C4-2B (cell line): ENCODE results near the gene DNAH17.

ENCODE experiments used
- H3K27ac ChIP-seq: fragments of 450-650 bp; 2 replicates; pipeline ENCODE4 v1.5.1; 2017
- CTCF ChIP-seq: fragments of 450-650 bp; conservative IDR thresholded peaks from 2 replicates; pipeline ENCODE4 v1.5.1; 2017; ENCODE audit warnings: mild to moderate bottlenecking
- ZFX ChIP-seq: fragments of 450-650 bp; IDR thresholded peaks from 2 replicates; pipeline ENCODE4 v1.6.1; 2017

Gene DNAH17

DNA sequence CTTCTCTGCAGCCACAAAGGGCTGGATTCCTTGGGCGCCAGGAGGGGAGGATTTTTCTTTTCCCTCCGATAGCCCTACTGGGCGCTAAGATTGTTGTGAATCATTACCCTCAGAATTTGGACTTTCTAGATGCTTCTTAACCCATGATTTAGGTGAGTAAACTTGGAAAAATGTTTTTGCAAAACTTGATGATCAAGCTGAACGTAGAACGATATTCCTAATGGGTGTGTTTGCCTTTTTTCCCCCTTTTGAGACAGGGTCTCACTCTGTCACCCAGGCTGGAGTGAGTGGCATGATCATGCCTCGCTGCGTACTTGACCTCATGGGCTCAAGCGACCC, 155.0 kb downstream of the DNAH17 start:
- TF ChIP-seq CTCF (no peak), ZFX (no peak)
- no peak overlapping the region for H3K27ac ChIP-seq

GRCh38 chr17:78421534-78422266, 155.5 kb downstream of the DNAH17 start:
- no peak overlapping the region for H3K27ac ChIP-seq
- TF ChIP-seq ZFX = no peak
- peak; percentile 98 for TF ChIP-seq CTCF

DNA sequence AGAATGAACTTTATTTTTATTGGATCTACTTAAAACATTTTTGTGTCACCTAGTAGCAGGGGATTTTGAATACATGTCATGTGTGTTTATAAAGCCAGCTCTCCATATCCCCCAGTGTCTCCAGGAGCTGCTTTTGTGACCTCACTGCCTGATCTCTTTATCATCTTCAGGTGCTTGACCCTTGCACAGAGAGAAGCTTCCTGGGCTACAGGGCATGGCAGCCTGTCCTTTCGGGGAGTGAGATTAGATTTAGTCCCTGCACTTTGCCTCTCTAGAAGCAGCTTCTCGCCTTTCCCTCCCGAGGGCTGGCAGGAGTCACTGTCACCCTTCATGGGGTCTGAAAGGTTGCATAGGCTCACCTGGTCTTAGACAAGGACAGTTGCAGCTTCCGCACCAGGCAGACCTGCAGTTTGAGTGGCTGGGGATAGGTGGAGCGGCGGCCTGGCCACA, 156.1 kb downstream of the DNAH17 start:
- TF ChIP-seq CTCF (no peak), ZFX (no peak)
- H3K27ac ChIP-seq = no peak overlapping the region

- no peak overlapping the region for H3K27ac ChIP-seq
- TF ChIP-seq CTCF = no peak
- TF ChIP-seq ZFX = no peak
Observed at GRCh38 chr17:78419970-78420815, 157.0 kb downstream of the DNAH17 start.

GRCh38 chr17:78418326-78419026, 158.7 kb downstream of the DNAH17 start:
- no peak overlapping the region for H3K27ac ChIP-seq
- TF ChIP-seq ZFX (no peak), CTCF (no peak)

GRCh38 chr17:78417531-78417909, 159.7 kb downstream of the DNAH17 start:
- H3K27ac ChIP-seq = no peak overlapping the region
- TF ChIP-seq ZFX (no peak), CTCF (no peak)
